Colon (tissue), 2 donors: Measurements from ENCODE around the gene ZDHHC14.

Experiments
- FAIRE-seq: peaks from 2 replicates; lab custom pipeline; 2012; peaks lifted over from hg19 to GRCh38; lab: Jason Lieb, UNC
- donor health status: control.
- donor health status: control.

The ZDHHC14 gene

GRCh38 chr6:157669747-157670216 is 288.8 kb downstream of the ZDHHC14 start:
- FAIRE-seq = no peak

GRCh38 chr6:157670466-157671186 is 289.6 kb downstream of the ZDHHC14 start:
- FAIRE-seq = no peak

GRCh38 chr6:157672726-157673412 is 291.9 kb downstream of the ZDHHC14 start:
- no peak for FAIRE-seq

GRCh38 chr6:157673596-157673995 is 292.6 kb downstream of the ZDHHC14 start:
- no peak for FAIRE-seq

GRCh38 chr6:157674061-157674460 is 293.1 kb downstream of the ZDHHC14 start:
- FAIRE-seq = no peak

- FAIRE-seq = no peak
These were observed 294.8 kb downstream of the ZDHHC14 start for GRCh38 chr6:157675831-157676230.

- no peak for FAIRE-seq
These were observed 295.3 kb downstream of the ZDHHC14 start for GRCh38 chr6:157676241-157676640.

GRCh38 chr6:157677235-157677634 is 296.2 kb downstream of the ZDHHC14 start:
- no peak for FAIRE-seq

GRCh38 chr6:157679605-157680580 is 298.9 kb downstream of the ZDHHC14 start:
- no peak for FAIRE-seq

- no peak for FAIRE-seq
These were observed 300.2 kb downstream of the ZDHHC14 start for GRCh38 chr6:157681041-157681650.

GRCh38 chr6:157682856-157683481 is 302.0 kb downstream of the ZDHHC14 start:
- no peak for FAIRE-seq

- no peak for FAIRE-seq
These were observed 302.7 kb downstream of the ZDHHC14 start for GRCh38 chr6:157683707-157684106.

GRCh38 chr6:157684620-157685299 is 303.8 kb downstream of the ZDHHC14 start:
- FAIRE-seq = no peak

- no peak for FAIRE-seq
These were observed 304.7 kb downstream of the ZDHHC14 start for GRCh38 chr6:157685596-157686280.

- FAIRE-seq = no peak
These were observed 307.4 kb downstream of the ZDHHC14 start for GRCh38 chr6:157688275-157688959.

- no peak for FAIRE-seq
These were observed 308.1 kb downstream of the ZDHHC14 start for GRCh38 chr6:157688960-157689599.

- no peak for FAIRE-seq
These were observed 308.9 kb downstream of the ZDHHC14 start for GRCh38 chr6:157689875-157690274.

- FAIRE-seq = no peak
These were observed 309.6 kb downstream of the ZDHHC14 start for GRCh38 chr6:157690441-157691210.
